ENCODE measurements around the gene NOLC1.

GRCh38 chr10:102195296-102195870 is 43.2 kb downstream of the NOLC1 start:
- TF ChIP-seq CREB1 (CRISPR knock-in tag; IDR thresholded peaks at IDR 0.05) (no peak), CTCF (IDR thresholded peaks at IDR 0.05) (no peak), SMAD3 (CRISPR knock-in tag; IDR thresholded peaks at IDR 0.05; ENCODE audit: borderline replicate concordance) (no peak), MAX (CRISPR knock-in tag; IDR thresholded peaks at IDR 0.05) (no peak), FOXK1 (CRISPR knock-in tag; IDR thresholded peaks at IDR 0.05) (no peak), ZNF138 (CRISPR knock-in tag; conservative IDR thresholded peaks at IDR 0.05) (no peak), E2F4 (CRISPR knock-in tag; IDR thresholded peaks at IDR 0.05; ENCODE audit: borderline replicate concordance, low read depth) (no peak), ELF4 (CRISPR knock-in tag; IDR thresholded peaks at IDR 0.05; ENCODE audit: low read depth) (no peak), PREB (CRISPR knock-in tag; IDR thresholded peaks at IDR 0.05; ENCODE audit: borderline replicate concordance) (no peak)
